Activated CD4-positive, alpha-beta T cell treated with anti-CD3 and anti-CD28 coated beads for 4 hours (primary cell): ENCODE measurements around the gene GH2.
"Not testable (repeated sequence)": the region's sequence is repeated elsewhere in the genome, so short reads cannot be mapped to it uniquely, and the experiment has no call there.

ENCODE experiments used
- DNase-seq, 2 donors: peaks; one replicate each; pipeline ENCODE4 v3.0.0-alpha.2; 2020

Gene GH2

DNA sequence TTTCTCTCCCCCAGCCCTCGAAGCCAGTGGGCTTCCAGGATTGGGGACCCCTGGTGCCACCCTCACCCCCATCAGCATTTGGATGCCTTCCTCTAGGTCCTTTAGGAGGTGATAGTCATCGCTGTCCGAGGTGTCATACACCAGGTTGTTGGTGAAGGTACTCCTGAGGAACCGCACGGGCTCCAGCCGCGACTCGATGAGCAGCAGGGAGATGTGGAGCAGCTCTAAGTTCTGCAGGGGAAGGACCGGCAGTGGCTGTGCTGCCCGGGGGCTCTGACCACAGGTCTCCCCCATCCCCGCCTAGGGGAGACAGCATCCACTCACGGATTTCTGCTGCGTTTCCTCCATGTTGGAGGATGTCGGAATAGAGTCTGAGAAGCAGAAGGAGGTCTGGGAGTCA lies 28.4 kb upstream of the GH2 start:
- DNase-seq, result no peak

DNA sequence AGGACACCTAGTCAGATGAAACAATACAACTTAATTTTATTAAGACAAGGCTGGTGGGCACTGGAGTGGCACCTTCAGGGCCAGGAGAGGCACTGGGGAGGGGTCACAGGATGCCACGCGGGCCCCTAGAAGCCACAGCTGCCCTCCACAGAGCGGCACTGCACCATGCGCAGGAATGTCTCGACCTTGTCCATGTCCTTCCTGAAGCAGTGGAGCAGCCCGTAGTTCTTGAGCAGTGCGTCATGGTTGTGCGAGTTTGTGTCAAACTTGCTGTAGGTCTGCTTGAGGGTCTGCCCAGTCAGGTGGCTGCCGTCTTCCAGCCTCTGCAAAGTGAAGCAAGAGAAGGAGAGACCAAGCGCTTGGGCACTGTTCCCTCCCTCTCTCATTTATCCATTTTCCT lies 27.8 kb upstream of the GH2 start:
- not testable (repeated sequence) for DNase-seq

DNA sequence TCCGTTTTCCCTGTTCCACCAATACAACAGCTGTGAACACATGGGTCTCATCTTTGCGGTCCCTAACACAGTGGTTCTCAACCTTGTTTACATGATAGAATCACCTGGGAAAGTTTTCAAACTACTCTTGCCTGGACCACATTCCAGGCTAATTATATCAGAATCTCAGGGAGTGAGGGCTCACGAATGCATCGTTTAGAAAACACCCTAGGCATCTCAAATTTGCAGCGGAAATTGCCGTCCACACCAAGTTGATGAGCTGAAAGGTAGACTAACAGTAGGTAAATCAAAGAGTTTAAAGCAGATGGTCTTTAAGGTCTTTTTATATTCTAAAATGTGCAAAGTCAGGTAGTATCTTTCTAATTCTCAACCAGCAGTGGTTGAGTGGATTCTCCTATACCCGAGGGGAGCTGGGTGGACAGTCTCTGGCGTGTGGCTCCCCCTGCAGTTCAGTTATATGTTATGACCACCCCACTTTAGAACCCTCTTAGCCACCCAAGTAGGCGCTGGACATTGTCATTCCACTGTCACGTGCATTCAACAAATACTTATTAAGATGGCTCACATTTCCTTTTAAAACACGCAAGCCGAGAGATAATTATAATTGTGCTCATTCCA lies 25.5 kb upstream of the GH2 start:
- not testable (repeated sequence) for DNase-seq

DNA sequence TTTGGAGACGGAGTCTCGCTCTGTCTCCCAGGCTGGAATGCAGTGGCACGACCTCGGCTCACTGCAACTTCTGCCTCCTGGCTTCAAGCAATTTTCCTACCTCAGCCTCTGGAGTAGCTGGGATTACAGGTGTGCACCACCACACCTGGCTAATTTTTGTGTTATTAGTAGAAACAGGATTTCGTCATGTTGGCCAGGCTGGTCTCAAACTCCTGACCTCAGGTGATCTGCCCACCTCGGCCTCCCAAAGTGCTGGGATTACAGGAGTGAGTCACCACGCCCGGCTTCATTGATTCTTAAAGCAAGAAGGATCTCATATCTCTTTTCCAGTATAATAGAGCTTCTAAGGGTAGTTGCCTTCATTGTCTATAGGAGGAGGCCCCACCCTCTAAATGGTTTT lies 23.1 kb upstream of the GH2 start:
- DNase-seq, result not testable (repeated sequence)

DNA sequence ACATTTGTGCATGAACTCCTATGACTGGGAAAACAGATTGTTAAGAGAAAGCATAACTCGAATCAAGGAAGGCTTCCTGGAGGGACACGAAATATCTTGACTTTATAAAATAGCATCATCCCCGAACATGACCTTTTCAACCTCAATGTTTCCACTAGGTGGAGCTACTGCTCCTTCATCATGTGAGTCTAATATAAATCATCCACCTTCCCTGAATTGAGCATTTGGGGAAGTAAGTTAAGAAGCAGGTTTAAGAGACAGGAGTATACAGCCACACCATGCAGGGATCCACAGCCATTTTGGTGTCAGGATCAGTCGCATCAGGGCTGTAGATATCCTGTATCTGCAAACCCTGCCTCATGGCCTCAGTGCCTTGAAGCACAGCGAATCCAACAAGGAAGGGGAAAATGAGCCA lies 22.1 kb upstream of the GH2 start:
- DNase-seq, result peak in 1 of 2 donors; percentile 49

DNA sequence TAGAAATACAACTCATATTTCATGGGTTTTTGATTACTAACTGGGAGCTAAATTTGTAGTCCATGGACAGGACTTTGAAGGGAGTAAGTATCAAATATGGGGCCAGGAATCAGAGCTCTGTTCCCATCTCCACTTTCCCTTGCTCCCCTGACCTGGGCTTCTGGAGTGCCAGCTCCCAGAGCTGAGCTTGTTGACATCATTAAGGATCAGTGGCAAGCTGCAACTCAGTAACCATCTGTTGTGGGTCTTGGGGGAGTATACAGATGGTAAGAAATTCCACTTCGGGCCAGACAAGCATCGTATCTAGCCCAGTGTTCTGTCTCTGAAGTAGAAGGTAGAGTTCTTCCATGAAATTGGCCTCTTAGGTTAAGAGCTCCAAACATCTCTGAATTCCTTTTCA lies 20.2 kb upstream of the GH2 start:
- not testable (repeated sequence) for DNase-seq

DNA sequence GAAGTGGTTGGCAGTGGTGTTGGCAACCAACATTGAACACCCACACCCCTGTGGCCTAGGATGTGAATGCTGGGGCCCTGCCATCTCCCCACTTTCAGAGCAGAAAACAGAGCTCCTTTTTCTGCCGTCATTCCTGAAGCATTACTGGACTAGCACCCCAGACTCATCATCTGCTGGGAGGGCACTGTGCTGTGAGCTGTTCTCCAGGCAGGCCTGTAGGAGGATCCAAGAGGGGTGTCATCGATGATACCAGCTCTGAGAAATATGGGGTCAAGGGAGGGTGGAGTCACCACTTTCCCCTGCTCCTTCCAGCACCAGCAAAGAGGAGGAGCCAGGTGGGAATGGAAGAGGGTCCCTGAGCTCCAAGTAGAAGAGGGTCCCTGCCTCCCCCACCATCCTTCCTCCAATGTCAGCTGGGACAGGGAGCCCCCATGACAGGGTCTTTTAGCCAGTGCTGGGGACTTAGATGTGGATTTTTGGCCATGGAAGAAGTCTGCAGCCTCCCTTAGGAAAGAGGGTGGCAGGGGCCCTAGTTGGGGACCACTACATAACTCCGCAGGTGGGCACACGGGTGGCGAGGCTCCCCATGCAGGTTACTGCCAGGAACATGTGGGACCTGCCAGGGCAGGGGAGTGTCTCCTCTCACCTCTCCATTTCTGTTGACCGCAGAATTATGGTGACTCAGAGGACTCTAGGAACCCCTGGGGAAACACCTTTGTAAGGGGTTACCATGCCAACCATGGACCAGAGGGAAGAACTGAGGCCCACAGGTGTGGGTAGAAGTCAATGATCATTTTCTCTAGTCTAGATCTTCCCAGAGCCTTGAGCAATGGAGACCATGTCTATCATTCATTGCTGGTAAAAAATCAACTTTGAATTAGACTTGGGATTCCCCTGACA lies 17.4 kb upstream of the GH2 start:
- DNase-seq, result peak; percentile 29 to 50

DNA sequence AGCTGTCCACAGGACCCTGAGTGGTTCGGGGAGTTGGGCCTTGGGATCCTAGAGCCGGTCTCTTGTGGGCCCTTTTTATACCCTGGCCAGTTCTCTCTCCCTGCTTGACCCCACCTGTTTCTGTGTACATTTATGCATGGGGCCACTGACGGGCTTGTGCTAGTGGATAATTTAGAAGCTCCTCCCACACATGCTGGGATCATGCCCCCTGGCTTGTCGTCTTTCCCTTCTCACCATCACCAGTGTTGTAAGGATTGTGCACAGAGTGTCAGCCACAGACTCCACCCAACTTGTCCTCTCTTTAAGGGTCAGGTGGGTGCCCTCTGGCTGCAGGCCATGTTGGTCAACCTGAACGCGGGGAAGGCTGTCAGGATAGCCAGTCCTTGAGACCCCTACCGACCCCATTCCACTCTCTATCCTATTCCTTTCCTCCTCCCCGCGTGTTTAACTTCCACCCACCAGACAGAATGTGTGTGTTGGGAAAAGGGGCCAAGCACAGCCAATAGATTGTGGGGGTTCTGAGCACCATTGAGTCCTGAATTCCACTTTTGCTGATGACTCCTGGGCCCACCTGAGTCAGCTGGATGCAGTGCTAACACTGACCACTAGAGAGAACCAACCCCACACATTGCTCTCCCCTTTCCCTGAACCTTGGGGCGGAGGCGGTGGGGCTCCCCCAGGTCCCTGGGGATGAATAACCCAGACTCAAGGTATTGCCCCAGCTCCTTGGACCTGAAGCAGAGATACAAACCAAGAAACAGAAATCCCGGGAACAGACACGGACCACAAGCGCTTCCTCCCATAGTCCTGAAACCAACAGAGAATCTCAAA lies 15.0 kb upstream of the GH2 start, which contains the start of gene CSH1:
CSH1 (minus strand) TSS at position 51 of the 831 bp plus-strand sequence. CDS start 63 bp downstream, outside the sequence.
- not testable (repeated sequence) for DNase-seq

DNA sequence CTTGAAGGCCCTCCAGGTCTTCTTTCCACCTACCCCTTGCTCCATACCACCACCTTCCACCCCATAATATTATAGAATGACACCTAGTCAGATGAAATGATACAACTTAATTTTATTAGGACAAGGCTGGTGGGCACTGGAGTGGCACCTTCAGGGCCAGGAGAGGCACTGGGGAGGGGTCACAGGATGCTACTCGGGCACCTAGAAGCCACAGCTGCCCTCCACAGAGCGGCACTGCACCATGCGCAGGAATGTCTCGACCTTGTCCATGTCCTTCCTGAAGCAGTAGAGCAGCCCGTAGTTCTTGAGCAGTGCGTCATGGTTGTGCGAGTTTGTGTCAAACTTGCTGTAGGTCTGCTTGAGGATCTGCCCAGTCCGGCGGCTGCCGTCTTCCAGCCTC lies 13.1 kb upstream of the GH2 start:
- not testable (repeated sequence) for DNase-seq

DNA sequence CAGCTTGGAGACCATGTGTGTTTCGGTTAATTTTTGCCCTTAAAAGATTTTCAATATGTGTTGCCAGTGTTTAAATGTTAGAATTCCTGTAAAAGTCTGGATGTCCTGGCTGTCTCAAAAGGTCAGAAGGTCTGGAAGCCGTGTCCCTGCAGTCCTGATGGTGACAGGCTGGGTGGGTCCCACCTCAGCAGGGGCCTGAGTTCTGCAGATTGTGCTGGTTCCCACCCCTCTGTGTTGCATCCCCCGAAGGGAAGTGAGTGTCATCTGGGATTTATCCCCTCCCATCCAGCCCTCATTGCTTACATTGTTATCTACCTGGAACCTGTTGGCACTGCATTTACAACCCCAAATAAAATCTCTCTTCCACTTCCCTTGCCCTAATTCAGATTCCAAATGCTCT lies 12.3 kb upstream of the GH2 start:
- DNase-seq, result not testable (repeated sequence)

DNA sequence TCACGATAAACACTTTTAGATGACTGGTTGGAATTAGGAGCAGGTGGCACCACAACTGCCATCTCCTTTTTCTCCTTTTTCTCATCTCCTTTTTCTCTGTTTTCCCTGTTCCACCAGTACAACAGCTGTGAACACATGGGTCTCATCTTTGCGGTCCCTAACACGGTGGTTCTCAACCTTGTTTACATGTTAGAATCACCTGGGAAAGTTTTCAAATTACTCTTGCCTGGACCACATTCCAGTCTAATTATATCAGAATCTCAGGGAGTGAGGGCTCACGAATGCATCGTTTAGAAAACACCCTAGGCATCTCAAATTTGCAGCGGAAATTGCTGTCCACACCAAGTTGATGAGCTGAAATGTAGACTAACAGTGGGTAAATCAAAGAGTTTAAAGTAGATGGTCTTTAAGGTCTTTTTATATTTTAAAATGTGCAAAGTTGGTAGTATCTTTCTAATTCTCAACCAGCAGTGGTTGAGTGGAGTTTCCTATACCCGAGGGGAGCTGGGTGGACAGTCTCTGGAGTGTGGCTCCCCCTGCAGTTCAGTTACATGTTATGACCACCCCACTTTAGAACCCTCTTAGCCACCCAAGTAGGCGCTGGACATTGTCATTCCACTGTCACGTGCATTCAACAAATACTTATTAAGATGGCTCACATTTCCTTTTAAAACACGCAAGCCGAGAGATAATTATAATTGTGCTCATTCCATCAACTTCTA lies 10.7 kb upstream of the GH2 start:
- DNase-seq, result not testable (repeated sequence)

DNA sequence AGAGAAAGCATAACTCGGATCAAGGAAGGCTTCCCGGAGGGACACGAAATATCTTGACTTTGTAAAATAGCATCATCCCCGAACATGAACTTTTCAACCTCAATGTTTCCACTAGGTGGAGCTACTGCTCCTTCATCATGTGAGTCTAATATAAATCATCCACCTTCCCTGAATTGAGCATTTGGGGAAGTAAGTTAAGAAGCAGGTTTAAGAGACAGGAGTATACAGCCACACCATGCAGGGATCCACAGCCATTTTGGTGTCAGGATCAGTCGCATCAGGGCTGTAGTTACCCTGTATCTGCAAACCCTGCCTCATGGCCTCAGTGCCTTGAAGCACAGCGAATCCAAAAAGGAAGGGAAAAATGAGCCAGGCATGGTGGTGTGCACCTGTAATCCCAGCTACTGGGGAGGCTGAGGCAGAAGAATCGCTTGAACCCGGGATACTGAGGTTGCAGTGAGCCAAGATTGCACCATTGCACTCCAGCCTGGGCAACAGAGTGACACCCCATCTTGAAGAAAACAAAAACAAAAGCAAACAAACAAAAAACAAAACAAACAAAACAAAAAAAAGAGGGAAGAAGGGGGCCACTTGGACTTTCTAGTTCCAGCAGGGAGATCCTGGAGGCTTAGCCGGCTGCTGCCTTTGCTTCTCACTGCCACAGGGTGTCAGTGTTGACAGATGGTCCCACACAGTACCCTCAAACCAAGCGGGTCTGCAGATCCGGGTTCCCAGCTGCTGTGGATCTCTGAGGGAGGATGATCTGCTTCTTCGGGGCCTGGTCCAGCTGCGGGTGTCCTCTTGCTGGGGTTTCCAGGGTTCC lies 7.5 kb upstream of the GH2 start:
- DNase-seq, result peak in 1 of 2 donors; percentile 27

DNA sequence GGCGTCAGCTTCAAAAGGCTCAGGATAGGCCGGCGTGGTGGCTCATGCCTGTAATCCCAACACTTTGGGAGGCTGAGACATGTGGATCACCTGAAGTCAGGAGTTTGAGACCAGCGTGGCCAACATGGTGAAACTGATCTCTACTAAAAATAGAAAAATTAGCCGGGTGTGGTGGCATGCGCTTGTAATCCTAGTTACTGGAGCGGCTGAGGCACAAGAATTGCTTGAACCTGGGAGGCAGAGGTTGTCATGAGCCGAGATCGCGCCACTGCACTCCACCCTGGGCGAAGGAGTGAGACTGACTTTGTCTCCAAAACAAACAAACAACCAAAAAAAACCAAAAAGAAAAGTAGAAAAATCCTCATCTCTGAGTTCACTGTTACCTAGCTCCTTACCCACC lies 3.4 kb upstream of the GH2 start:
- not testable (repeated sequence) for DNase-seq

DNA sequence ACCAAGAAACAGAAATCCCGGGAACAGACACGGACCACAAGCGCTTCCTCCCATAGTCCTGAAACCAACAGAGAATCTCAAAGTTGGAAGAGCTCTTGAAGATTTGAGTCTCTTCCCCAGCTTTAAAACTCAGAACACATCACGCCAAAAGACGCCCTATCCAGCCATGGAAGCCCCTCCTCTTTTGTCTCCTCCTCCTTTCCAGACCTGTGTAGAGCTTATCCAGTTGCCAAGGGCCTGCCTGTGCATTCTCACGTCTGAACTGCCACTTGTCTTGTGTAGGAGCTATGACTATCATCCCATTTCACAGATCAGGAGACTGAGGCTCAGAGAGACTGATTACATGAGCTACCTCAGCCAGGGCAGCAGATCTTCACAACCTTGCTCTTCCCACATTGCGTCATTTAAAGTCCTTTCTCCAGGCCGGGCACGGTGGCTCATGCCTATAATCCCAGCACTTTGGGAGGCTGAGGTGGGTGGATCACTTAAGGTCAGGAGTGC lies 932 bp upstream of the GH2 start:
- not testable (repeated sequence) for DNase-seq

DNA sequence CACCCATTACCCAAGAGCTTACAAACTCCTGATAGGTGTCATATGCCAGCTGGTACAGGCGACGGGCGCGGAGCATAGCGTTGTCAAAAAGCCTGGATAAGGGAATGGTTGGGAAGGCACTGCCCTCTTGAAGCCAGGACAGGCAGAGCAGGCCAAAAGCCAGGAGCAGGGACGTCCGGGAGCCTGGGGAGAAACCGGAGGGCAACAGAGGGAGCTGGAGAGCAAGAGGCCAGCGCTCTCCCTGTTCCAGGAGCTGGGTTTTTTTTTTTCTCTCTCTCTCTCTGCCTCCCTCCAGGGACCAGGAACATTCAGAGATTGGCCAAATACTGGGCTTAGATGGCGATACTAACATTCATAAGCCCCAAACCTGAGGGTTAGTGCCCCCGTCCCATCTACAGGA lies 407 bp downstream of the GH2 start:
- not testable (repeated sequence) for DNase-seq

DNA sequence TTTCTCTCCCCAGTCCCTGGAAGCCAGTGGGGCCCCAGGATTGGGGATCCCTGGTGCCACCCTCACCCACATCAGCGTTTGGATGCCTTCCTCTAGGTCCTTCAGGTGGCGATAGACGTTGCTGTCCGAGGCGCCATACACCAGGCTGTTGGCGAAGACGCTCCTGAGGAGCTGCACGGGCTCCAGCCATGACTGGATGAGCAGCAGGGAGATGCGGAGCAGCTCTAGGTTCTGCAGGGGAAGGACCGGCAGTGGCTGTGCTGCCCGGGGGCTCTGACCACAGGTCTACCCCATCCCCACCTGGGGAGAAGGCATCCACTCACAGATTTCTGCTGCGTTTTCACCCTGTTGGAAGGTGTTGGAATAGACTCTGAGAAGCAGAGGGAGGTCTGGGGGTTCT lies 1.0 kb downstream of the GH2 start:
- no peak for DNase-seq

DNA sequence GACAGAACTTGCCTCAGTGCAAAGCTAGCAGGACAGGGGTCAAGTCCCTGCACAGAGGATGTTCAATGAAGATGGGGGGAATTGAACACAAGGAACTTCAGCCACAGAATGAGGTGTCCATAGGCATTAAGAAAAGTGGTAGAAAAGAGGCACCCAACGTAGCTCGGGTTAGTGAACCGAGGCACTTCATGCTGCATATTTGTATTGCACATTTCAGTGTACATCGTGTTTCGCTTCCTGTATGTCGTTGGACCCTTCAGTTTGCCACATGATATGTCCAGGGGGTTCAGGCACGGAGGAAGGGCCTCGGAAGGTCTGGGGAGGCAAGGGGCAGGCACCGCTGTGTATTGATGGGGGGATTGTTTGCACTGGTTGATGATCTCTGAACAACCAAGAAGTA lies 3.3 kb downstream of the GH2 start:
- DNase-seq, result not testable (repeated sequence)

DNA sequence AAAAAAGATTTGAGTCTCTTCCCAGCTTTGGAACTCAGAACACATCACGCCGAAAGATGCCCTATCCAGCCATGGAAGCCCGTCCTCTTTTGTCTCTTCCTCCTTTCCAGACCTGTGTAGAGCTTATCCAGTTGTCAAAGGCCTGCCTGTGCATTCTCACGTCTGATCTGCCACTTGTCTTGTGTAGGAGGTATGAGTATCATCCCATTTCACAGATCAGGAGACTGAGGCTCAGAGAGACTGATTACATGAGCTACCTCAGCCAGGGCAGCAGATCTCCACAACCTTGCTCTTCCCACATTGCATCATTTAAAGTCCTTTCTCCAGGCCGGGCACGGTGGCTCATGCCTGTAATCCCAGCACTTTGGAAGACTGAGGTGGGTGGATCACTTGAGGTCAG lies 7.1 kb downstream of the GH2 start:
- DNase-seq, result not testable (repeated sequence)

DNA sequence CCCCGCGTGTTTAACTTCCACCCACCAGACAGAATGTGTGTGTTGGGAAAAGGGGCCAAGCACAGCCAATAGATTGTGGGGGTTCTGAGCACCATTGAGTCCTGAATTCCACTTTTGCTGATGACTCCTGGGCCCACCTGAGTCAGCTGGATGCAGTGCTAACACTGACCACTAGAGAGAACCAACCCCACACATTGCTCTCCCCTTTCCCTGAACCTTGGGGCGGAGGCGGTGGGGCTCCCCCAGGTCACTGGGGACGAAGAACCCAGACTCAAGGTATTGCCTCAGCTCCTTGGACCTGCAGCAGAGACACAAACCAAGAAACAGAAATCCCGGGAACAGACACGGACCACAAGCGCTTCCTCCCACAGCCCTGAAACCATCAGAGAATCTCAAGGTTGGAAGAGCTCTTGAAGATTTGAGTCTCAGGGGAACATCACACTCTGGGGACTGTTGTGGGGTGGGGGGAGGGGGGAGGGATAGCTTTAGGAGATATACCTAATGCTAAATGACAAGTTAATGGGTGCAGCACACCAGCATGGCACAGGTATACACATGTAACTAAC lies 7.6 kb downstream of the GH2 start:
- not testable (repeated sequence) for DNase-seq

DNA sequence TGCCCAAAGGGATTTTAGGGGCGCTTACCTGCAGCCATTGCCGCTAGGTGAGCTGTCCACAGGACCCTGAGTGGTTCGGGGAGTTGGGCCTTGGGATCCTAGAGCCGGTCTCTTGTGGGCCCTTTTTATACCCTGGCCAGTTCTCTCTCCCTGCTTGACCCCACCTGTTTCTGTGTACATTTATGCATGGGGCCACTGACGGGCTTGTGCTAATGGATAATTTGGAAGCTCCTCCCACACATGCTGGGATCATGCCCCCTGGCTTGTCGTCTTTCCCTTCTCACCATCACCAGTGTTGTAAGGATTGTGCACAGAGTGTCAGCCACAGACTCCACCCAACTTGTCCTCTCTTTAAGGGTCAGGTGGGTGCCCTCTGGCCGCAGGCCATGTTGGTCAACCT lies 8.2 kb downstream of the GH2 start, which contains the start of gene CSH2:
CSH2 (minus strand) TSS at position 101 of the 400 bp plus-strand sequence; CDS start at position 38, 63 bp downstream.
- not testable (repeated sequence) for DNase-seq
